Posterior vena cava (tissue), 2 donors: ENCODE measurements around the gene FSHR. TPM values are rescaled to one million over a fixed set of nuclear protein-coding genes. Genes with fewer than 3 reads are reported as not detected.

ENCODE experiments used
- DNase-seq: peaks from one replicate; pipeline ENCODE4 v3.0.0-alpha.2; 2020; ENCODE audit warnings: low spot score
- intact Hi-C, 2 donors: fragments of 100-400 bp; cut with DNase I; formaldehyde crosslinking; loops; one replicate each; pipeline versions ENCODE4 v1.14.1 to v1.14.2; 2022 to 2023
- microRNA-seq, 2 donors: library from miRNA; unstranded; fragments of <30 nt; microRNA quantifications; one replicate each; pipeline ENCODE4 v1.2.0, GENCODE V29; 2020 to 2021; ENCODE audit warnings: borderline microRNAs expressed in 2 of 2
- total RNA-seq, 2 donors: library from RNA; stranded (reverse); fragmentation: NEBNext Ultra II Directional; extraction: Animal tissue kit (Norgen Biotek cat#: 25700); gene quantifications; one replicate each; pipeline ENCODE4 v1.2.1, GENCODE V29; 2021
- donor health status: DM: yes; HTN: yes; CAD: no.
- donor health status: DM: yes; HTN: yes; CAD: no.

Gene FSHR
- total RNA-seq, 2 donors from 2014 or later, result not detected

- intact Hi-C loops, result no loop called here
- DNase-seq, result no peak
Observed at GRCh38 chr2:48938231-48938630, 216.1 kb downstream of the FSHR start.

GRCh38 chr2:48934807-48935206 lies 219.5 kb downstream of the FSHR start:
- no peak for DNase-seq
- intact Hi-C loops, result no loop called here

- no peak for DNase-seq
- intact Hi-C loops, result no loop called here
Observed at GRCh38 chr2:48933828-48934497, 220.4 kb downstream of the FSHR start.

GRCh38 chr2:48932667-48933066 lies 221.6 kb downstream of the FSHR start:
- DNase-seq, result no peak
- intact Hi-C loops, result no loop called here

GRCh38 chr2:48929571-48930301 lies 224.6 kb downstream of the FSHR start:
- intact Hi-C loops, result no loop called here
- DNase-seq, result no peak

- intact Hi-C loops, result no loop called here
- no peak for DNase-seq
Observed at GRCh38 chr2:48927355-48927754, 227.0 kb downstream of the FSHR start.

- intact Hi-C loops, result no loop called here
- DNase-seq, result no peak
Observed at GRCh38 chr2:48915884-48916283, 238.4 kb downstream of the FSHR start.

GRCh38 chr2:48915227-48915626 lies 239.1 kb downstream of the FSHR start:
- DNase-seq, result no peak
- intact Hi-C loops, result no loop called here

- no peak for DNase-seq
- intact Hi-C loops, result no loop called here
Observed at GRCh38 chr2:48914477-48915089, 239.7 kb downstream of the FSHR start.

Small RNA genes within 50 kb of the gene (microRNA-seq; reads per million reads assigned to microRNA genes)
- gene MIR548BA, result 0.78 to 1.9 reads per million in 2 donors
